SKM-1 treated with dmso at 0.1 percent for 144 hours (cell line): ENCODE measurements around the gene VAMP1.

ENCODE experiments used
- DNase-seq: peaks from one replicate; lab custom pipeline; 2025; ENCODE audit not compliant: unreplicated experiment; lab: John Stamatoyannopoulos, UW

The VAMP1 gene

GRCh38 chr12:6425590-6426531 lies 44.6 kb downstream of the VAMP1 start:
- DNase-seq = no peak

GRCh38 chr12:6424866-6425265 lies 45.6 kb downstream of the VAMP1 start:
- no peak for DNase-seq

GRCh38 chr12:6424008-6424347 lies 46.5 kb downstream of the VAMP1 start:
- DNase-seq = no peak

- DNase-seq = peak; percentile 60
These were observed 47.0 kb downstream of the VAMP1 start for GRCh38 chr12:6423267-6424007.

GRCh38 chr12:6420364-6420763 lies 50.1 kb downstream of the VAMP1 start:
- DNase-seq = no peak

GRCh38 chr12:6418796-6419195 lies 51.7 kb downstream of the VAMP1 start:
- DNase-seq = no peak

- DNase-seq = peak; percentile 79
These were observed 53.9 kb downstream of the VAMP1 start for GRCh38 chr12:6416596-6416995.
